WI38 (cell line): ENCODE results near the gene CTNNB1.

ENCODE experiments used
- H3K4me3 ChIP-seq: 2 replicates; pipeline ENCODE4 v1.5.1; 2011; ENCODE audit warnings: low read depth, mild to moderate bottlenecking, control low read depth, low read length
- CTCF ChIP-seq: IDR thresholded peaks from 2 replicates; pipeline ENCODE4 v1.5.1; 2012; ENCODE audit warnings: low read depth, mild to moderate bottlenecking, control low read depth, low read length

Gene CTNNB1

GRCh38 chr3:41219424-41219823 is 20.1 kb downstream of the CTNNB1 start:
- no peak for TF ChIP-seq CTCF
- H3K4me3 ChIP-seq, result no peak overlapping the region

GRCh38 chr3:41220906-41221677 is 21.8 kb downstream of the CTNNB1 start:
- TF ChIP-seq CTCF, result no peak

GRCh38 chr3:41222012-41222411 is 22.7 kb downstream of the CTNNB1 start:
- H3K4me3 ChIP-seq, result no peak overlapping the region
- TF ChIP-seq CTCF, result no peak

More at GRCh38 chr3:41220906-41221677, 21.8 kb downstream of the CTNNB1 start:
- no peak overlapping the region for H3K4me3 ChIP-seq

GRCh38 chr3:41222501-41222900 is 23.2 kb downstream of the CTNNB1 start:
- no peak overlapping the region for H3K4me3 ChIP-seq
- TF ChIP-seq CTCF, result no peak

- no peak for TF ChIP-seq CTCF
- H3K4me3 ChIP-seq, result no peak overlapping the region
Measured at GRCh38 chr3:41223078-41223477, 23.8 kb downstream of the CTNNB1 start.

GRCh38 chr3:41223691-41224090 is 24.4 kb downstream of the CTNNB1 start:
- H3K4me3 ChIP-seq, result no peak overlapping the region
- TF ChIP-seq CTCF, result no peak

GRCh38 chr3:41224120-41224806 is 25.0 kb downstream of the CTNNB1 start:
- H3K4me3 ChIP-seq, result no peak overlapping the region
- TF ChIP-seq CTCF, result no peak
